GM18505 (cell line): ENCODE results near the gene TRIM31.

Experiments
- ATAC-seq: cut with Tn5 transposase; IDR thresholded peaks from one replicate; pipeline ENCODE4 v1.9.1; 2021; ENCODE audit not compliant: unreplicated experiment
- POLR2A ChIP-seq: IDR thresholded peaks from 4 replicates; pipeline ENCODE4 v1.6.1; 2011; ENCODE audit warnings: borderline replicate concordance; ENCODE audit not compliant: insufficient read depth, insufficient read length; ENCODE audit errors: extremely low read depth

TRIM31 gene, protein sequence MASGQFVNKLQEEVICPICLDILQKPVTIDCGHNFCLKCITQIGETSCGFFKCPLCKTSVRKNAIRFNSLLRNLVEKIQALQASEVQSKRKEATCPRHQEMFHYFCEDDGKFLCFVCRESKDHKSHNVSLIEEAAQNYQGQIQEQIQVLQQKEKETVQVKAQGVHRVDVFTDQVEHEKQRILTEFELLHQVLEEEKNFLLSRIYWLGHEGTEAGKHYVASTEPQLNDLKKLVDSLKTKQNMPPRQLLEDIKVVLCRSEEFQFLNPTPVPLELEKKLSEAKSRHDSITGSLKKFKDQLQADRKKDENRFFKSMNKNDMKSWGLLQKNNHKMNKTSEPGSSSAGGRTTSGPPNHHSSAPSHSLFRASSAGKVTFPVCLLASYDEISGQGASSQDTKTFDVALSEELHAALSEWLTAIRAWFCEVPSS

GRCh38 chr6:30113003-30113759 is at the start of gene TRIM31:
Gene TRIM31 (minus strand): TSS chr6:30113090. CDS start chr6:30112805, 285 bp downstream.
- ATAC-seq, result no peak
- TF ChIP-seq POLR2A, result no peak

- TF ChIP-seq POLR2A, result no peak
- ATAC-seq, result no peak
Measured at GRCh38 chr6:30162265-30163089, 49.6 kb upstream of the TRIM31 start.

GRCh38 chr6:30160785-30161531 is 48.1 kb upstream of the TRIM31 start, which contains the start of gene TRIM10:
Gene TRIM10 (minus strand): TSS chr6:30161211. CDS start chr6:30160858, 353 bp downstream.
- ATAC-seq, result no peak
- TF ChIP-seq POLR2A, result no peak

GRCh38 chr6:30160008-30160784 is 47.3 kb upstream of the TRIM31 start:
- TF ChIP-seq POLR2A, result no peak
- ATAC-seq, result no peak

DNA sequence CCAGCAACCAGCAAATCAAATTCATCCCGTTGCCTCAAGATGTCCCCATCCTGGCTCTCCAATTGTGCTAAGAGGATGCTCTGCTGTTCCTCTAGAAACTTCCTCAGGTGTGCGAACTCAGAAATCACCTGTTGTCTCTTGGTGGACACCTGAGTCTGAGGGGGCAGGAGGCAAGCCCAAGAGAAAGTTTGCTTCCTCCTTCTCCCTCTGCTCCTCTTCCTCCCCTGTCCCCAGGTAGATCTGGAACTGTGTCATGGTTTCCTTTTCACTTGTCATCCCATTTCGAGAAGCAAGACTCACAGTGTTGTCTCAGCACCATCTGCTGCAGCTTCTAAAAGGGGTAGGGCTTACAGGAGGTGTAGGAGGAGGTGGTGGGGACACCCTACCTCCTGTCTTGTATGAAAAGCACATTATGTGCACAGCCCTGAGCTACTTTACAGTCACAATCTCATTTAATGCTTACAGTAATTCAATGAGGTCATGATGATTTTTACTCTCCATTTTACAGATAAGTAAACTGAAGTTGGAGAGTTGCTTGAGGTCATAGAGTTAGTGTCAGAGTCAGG is 45.7 kb upstream of the TRIM31 start:
- TF ChIP-seq POLR2A, result no peak
- ATAC-seq, result no peak

DNA sequence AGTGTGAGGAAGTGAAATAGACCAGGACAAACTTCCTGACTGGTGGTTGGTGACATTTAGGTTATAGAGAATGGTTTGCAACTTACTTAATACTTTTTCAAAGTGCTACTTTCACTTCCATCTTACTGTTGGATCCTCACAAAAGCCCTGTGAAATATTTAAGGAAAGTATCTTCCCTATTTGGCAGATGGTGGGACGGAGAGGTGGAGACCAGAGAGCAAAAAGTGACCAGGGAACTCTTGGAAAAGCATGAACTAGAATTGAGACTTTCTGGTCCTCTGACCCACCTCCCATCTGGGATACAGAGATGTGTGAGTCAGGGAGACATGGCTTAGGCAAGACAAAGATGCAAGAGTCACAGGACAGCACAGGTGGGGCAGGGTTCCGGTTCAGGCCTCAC is 45.1 kb upstream of the TRIM31 start:
- no peak for ATAC-seq
- no peak for TF ChIP-seq POLR2A

DNA sequence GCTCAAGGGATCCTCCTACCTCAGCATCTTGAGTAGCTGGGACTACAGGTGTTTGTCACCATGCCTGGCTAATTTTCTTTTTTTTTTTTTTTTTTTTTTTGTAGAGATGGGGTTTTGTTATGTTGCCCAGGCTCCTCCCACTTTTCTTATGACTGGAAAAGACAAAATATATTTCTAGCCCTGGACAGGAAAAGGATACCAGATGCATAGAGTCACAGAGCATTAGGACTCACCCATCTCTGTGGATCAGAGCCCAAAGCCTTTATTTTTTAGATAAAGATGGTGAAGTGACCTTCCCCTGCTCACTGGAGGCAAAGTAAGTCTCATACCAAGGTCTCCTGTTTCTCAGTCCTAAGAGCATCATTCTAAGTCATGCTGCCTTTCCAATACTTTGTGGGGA is 44.7 kb upstream of the TRIM31 start:
- no peak for ATAC-seq
- TF ChIP-seq POLR2A, result no peak

GRCh38 chr6:30156774-30157173 is 43.9 kb upstream of the TRIM31 start:
- no peak for TF ChIP-seq POLR2A
- no peak for ATAC-seq

DNA sequence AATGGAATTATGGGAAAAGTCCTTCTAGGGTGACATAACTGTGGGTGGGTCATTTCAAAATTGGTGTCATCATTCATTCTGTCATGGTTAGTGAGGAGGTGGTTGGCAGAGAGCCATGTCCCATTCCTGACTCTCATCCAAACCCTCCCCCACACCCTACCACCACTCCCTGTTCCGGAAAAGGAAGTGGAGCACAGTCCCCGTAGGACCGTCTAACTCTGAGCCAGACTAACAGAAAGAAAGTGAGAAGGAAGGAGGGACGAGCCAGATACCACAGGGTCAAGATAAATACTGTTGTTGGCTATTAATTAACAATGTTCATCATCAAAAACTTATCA is 43.3 kb upstream of the TRIM31 start:
- ATAC-seq, result no peak
- TF ChIP-seq POLR2A, result no peak

DNA sequence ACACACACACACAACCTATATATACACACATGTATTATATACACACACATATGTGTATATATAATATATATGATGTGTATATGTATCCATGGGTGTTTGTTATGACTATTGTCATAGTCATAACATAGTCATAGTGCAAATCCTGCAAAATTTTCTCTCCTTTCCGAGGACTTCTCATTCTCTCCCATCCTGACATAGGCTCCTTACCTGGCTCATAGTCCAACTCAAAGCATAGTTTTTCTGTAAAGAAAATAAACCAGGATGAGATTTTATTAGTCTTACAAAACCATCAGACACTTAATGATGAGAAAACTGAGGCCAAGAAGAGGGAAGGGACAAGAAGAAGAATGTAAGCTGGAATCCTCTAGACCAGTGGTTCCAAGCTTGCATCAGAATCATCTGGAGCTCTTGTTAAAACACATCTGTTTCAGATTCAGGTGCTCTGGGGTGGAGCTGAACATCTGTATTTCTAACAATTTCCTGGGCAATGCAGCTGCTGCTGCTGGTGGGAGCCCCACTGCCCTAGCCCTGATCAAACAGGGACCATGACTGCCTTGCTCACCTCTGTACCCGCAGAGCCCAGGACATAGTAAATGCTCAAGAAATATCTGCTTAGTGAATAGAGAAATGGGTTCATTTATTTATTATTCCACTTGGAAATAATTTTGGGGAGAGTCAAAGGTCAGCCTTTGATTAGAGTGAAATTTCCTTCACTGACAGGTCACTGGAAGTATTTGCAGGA is 42.8 kb upstream of the TRIM31 start:
- TF ChIP-seq POLR2A, result no peak
- no peak for ATAC-seq

- no peak for TF ChIP-seq POLR2A
Measured at GRCh38 chr6:30154709-30155519, 42.0 kb upstream of the TRIM31 start.

GRCh38 chr6:30154061-30154460 is 41.2 kb upstream of the TRIM31 start:
- ATAC-seq, result no peak

More at GRCh38 chr6:30154709-30155519, 42.0 kb upstream of the TRIM31 start:
- no peak for ATAC-seq

More at GRCh38 chr6:30154061-30154460, 41.2 kb upstream of the TRIM31 start:
- TF ChIP-seq POLR2A, result no peak
